ENCODE results near the gene GFRA1.

The GFRA1 gene

DNA sequence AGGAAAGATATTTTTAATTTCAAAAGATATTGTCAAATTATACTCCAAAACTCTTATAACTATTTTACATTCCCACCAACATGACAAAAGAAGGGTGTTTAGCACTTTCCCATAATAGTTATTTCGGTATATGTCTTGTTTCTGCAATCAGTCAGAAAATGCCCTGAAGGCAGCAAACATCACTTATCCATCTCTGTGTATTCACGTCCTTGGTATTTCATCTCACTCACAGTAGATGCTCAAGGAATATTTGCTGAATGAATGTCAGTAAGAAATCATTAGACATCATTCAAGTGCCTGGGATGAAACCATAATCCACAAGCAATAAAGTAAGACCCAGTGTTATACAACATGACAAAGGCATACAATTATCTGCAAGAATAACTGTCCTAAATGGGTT lies 112.7 kb downstream of the GFRA1 start:
- Histone ChIP-seq H3K36me3 (ENCODE audit: insufficient read depth, low read length) (no peaks in the 10 kb centered on the region), H3K27ac (ENCODE audit: low read depth, low read length, poor library complexity, severe bottlenecking) (no peak overlapping the region), H3K9me2 (ENCODE audit: low read depth, low read length) (no peaks in the 10 kb centered on the region), H3K9me3 (ENCODE audit: low read length) (no peaks in the 10 kb centered on the region), H3K4me2 (ENCODE audit: low read length) (no peak overlapping the region), H3K4me3 (ENCODE audit: low read depth, low read length, poor library complexity, severe bottlenecking) (no peak overlapping the region), H2AFZ (ENCODE audit: low read length) (no peak overlapping the region), H3K9ac (ENCODE audit: low read length) (no peak overlapping the region), H3F3A (ENCODE audit: insufficient read depth, low read length) (no peaks in the 10 kb centered on the region), H3K79me2 (ENCODE audit: insufficient read depth, low read length) (no peaks in the 10 kb centered on the region), H3K27me3 (ENCODE audit: insufficient read depth, low read length) (no peaks in the 10 kb centered on the region), H4K20me1 (ENCODE audit: insufficient read depth, low read length) (no peaks in the 10 kb centered on the region), H3K4me1 (ENCODE audit: insufficient read depth, low read length, severe bottlenecking) (no peaks in the 10 kb centered on the region)
- TF ChIP-seq CTCF (IDR thresholded peaks at IDR 0.05; ENCODE audit: low read length) (no peak), EZH2 (IDR thresholded peaks at IDR 0.05; ENCODE audit: borderline replicate concordance, low read length) (no peak)

GRCh38 chr10:116159197-116159596 lies 113.8 kb downstream of the GFRA1 start:
- no peaks in the 10 kb centered on the region for H3F3A ChIP-seq (ENCODE audit: insufficient read depth, low read length)
- no peaks in the 10 kb centered on the region for H3K9me2 ChIP-seq (ENCODE audit: low read depth, low read length)
- H3K36me3 ChIP-seq (ENCODE audit: insufficient read depth, low read length): no peaks in the 10 kb centered on the region
- H3K4me2 ChIP-seq (ENCODE audit: low read length): no peak overlapping the region
- no peaks in the 10 kb centered on the region for H3K9me3 ChIP-seq (ENCODE audit: low read length)
- no peaks in the 10 kb centered on the region for H3K27me3 ChIP-seq (ENCODE audit: insufficient read depth, low read length)
- no peaks in the 10 kb centered on the region for H3K4me1 ChIP-seq (ENCODE audit: insufficient read depth, low read length, severe bottlenecking)
- no peak overlapping the region for H2AFZ ChIP-seq (ENCODE audit: low read length)
- H3K9ac ChIP-seq (ENCODE audit: low read length): no peak overlapping the region
- H4K20me1 ChIP-seq (ENCODE audit: insufficient read depth, low read length): no peaks in the 10 kb centered on the region
- no peaks in the 10 kb centered on the region for H3K79me2 ChIP-seq (ENCODE audit: insufficient read depth, low read length)
- no peak overlapping the region for H3K27ac ChIP-seq (ENCODE audit: low read depth, low read length, poor library complexity, severe bottlenecking)
- no peak overlapping the region for H3K4me3 ChIP-seq (ENCODE audit: low read depth, low read length, poor library complexity, severe bottlenecking)
- no peak for TF ChIP-seq CTCF (IDR thresholded peaks at IDR 0.05; ENCODE audit: low read length)
- no peak for TF ChIP-seq EZH2 (IDR thresholded peaks at IDR 0.05; ENCODE audit: borderline replicate concordance, low read length)

DNA sequence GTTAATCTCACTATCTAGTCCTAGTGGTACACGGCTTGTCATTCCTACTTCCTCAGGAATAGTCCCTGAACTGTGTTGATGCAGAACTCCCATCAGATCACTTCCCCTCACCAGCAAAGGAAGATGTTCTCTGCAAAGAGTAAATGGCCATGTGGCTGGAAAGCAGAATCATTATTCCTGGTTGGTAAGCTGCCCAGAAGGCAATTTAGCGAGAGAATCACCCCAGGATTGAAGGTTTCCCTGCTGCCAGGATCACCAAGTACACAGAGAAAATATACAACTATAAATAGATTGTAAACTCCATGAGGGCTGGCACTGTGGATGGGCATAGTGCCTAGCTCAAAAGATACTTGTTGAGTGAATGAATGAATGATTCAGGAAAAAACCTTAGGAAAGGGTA lies 115.0 kb downstream of the GFRA1 start:
- H3K27me3 ChIP-seq (ENCODE audit: insufficient read depth, low read length): no peaks in the 10 kb centered on the region
- no peaks in the 10 kb centered on the region for H3K36me3 ChIP-seq (ENCODE audit: insufficient read depth, low read length)
- no peak overlapping the region for H3K4me2 ChIP-seq (ENCODE audit: low read length)
- H3F3A ChIP-seq (ENCODE audit: insufficient read depth, low read length): no peaks in the 10 kb centered on the region
- H3K4me3 ChIP-seq (ENCODE audit: low read depth, low read length, poor library complexity, severe bottlenecking): no peak overlapping the region
- no peak overlapping the region for H3K9ac ChIP-seq (ENCODE audit: low read length)
- no peaks in the 10 kb centered on the region for H3K4me1 ChIP-seq (ENCODE audit: insufficient read depth, low read length, severe bottlenecking)
- no peaks in the 10 kb centered on the region for H4K20me1 ChIP-seq (ENCODE audit: insufficient read depth, low read length)
- no peak overlapping the region for H2AFZ ChIP-seq (ENCODE audit: low read length)
- H3K79me2 ChIP-seq (ENCODE audit: insufficient read depth, low read length): no peaks in the 10 kb centered on the region
- H3K27ac ChIP-seq (ENCODE audit: low read depth, low read length, poor library complexity, severe bottlenecking): no peak overlapping the region
- no peaks in the 10 kb centered on the region for H3K9me2 ChIP-seq (ENCODE audit: low read depth, low read length)
- TF ChIP-seq CTCF (IDR thresholded peaks at IDR 0.05; ENCODE audit: low read length) (no peak), EZH2 (IDR thresholded peaks at IDR 0.05; ENCODE audit: borderline replicate concordance, low read length) (no peak)
- no peaks in the 10 kb centered on the region for H3K9me3 ChIP-seq (ENCODE audit: low read length)

Data from OCI-LY1 (cell line).